GM12878 (cell line): ENCODE data around the gene BICRAL. TPM values are rescaled to one million over a fixed set of nuclear protein-coding genes. Genes with fewer than 3 reads are reported as not detected.
A peak's percentile ranks its signal among the peaks of the same experiment; 100 is the strongest.
"Not testable (repeated sequence)": the region's sequence is repeated elsewhere in the genome, so short reads cannot be mapped to it uniquely, and the experiment has no call there.

Experiments
- ATAC-seq: fragments of 200-7000 bp; cut with Tn5 transposase; 3 replicates; pipeline ENCODE4 v1.9.1; 2020; ENCODE audit warnings: mild to moderate bottlenecking, moderate library complexity
- BruUV-seq: library from RNA; stranded (reverse); fragments of 400-500 nt; replicated peaks from 2 replicates; lab custom pipeline; 2021; lab: Mats Ljungman, UMichigan
- CTCF ChIA-PET: fragments of 300-600 bp; sonication (Branson Sonifier 250); formaldehyde crosslinking; extraction: SDS; loops from one replicate; lab custom pipeline; 2021; ENCODE audit warnings: inconsistent platforms; lab: Yijun Ruan, JAX
- POLR2A ChIA-PET: fragments of 350-600 bp; formaldehyde crosslinking; extraction: SDS; loops from one replicate; lab custom pipeline; 2021; ENCODE audit warnings: inconsistent platforms; lab: Charles Lee
- RAD21 ChIA-PET: fragments of 300-600 bp; sonication (Branson Sonifier 250); formaldehyde crosslinking; loops from one replicate; lab custom pipeline; 2023; ENCODE audit warnings: antibody characterized with exemption; ENCODE audit not compliant: unreplicated experiment; lab: Charles Lee
- SMC1A ChIA-PET: fragments of 300-600 bp; sonication (Branson Sonifier 250); formaldehyde crosslinking; loops from one replicate; lab custom pipeline; 2023; ENCODE audit not compliant: unreplicated experiment, uncharacterized antibody; lab: Charles Lee
- DNase-seq: peaks from one replicate; pipeline ENCODE4 v3.0.0-alpha.2; 2011; ENCODE audit warnings: low read depth, low spot score
- FAIRE-seq: peaks from 3 replicates; lab custom pipeline; 2011; peaks lifted over from hg19 to GRCh38; lab: Jason Lieb, UNC
- H2AFZ ChIP-seq: 2 replicates; pipeline ENCODE4 v1.6.0; 2011; ENCODE audit warnings: low read depth, low read length, control low read depth; ENCODE audit not compliant: control insufficient read depth
- H3K27ac ChIP-seq: 2 replicates; pipeline ENCODE4 v1.5.1; 2011; ENCODE audit warnings: control low read depth; ENCODE audit not compliant: control insufficient read depth, insufficient read depth
- H3K27me3 ChIP-seq, 2 experiments: replicated peaks in 1 of 2; 2 replicates each; pipeline versions ENCODE4 v1.6.0 to v1.6.1; 2011; ENCODE audit warnings: low read length in 1 of 2; ENCODE audit not compliant: control insufficient read depth in 2 of 2, insufficient read depth in 2 of 2
- H3K36me3 ChIP-seq, 2 experiments: 2 replicates each; pipeline ENCODE4 v1.5.1; 2011; ENCODE audit warnings: low read length in 1 of 2; ENCODE audit not compliant: control insufficient read depth in 2 of 2, insufficient read depth in 2 of 2
- H3K4me1 ChIP-seq: 2 replicates; pipeline ENCODE4 v1.6.1; 2011; ENCODE audit warnings: mild to moderate bottlenecking, low read length, moderate library complexity, mixed read lengths; ENCODE audit not compliant: control insufficient read depth, insufficient read depth
- H3K4me2 ChIP-seq: 2 replicates; pipeline ENCODE4 v1.6.0; 2011; ENCODE audit warnings: control low read depth; ENCODE audit not compliant: control insufficient read depth, insufficient read depth
- H3K4me3 ChIP-seq: fragments of 200-600 bp; sonication (generic); 2 replicates; pipeline ENCODE4 v1.5.1; 2016
- H3K79me2 ChIP-seq: 2 replicates; pipeline ENCODE4 v1.6.0; 2011; ENCODE audit warnings: low read length; ENCODE audit not compliant: control insufficient read depth, insufficient read depth
- H3K9ac ChIP-seq: 2 replicates; pipeline ENCODE4 v1.8.0; 2011; ENCODE audit warnings: low read length, control low read depth, mixed read lengths; ENCODE audit not compliant: control insufficient read depth, insufficient read depth
- H3K9me3 ChIP-seq: replicated peaks from 3 replicates; pipeline ENCODE4 v1.5.1; 2011; ENCODE audit warnings: mild to moderate bottlenecking, low read length; ENCODE audit not compliant: control insufficient read depth, insufficient read depth
- H4K20me1 ChIP-seq: 2 replicates; pipeline ENCODE4 v1.6.0; 2011; ENCODE audit not compliant: control insufficient read depth, insufficient read depth
- ASH2L ChIP-seq: fragments of 300-600, 200-600 bp; sonication (generic); IDR thresholded peaks from 2 replicates; pipeline ENCODE4 v1.6.1; 2017; ENCODE audit warnings: low read depth, mild to moderate bottlenecking, borderline replicate concordance
- ETV6 ChIP-seq, 2 experiments: fragments of 450-650 bp in 1 of 2; IDR thresholded peaks in 1 of 2; conservative IDR thresholded peaks in 1 of 2; 2 replicates each; pipeline ENCODE4 v1.6.1; 2014; ENCODE audit warnings: antibody characterized with exemption in 1 of 2, borderline replicate concordance in 1 of 2, low read depth in 1 of 2, mild to moderate bottlenecking in 1 of 2, moderate library complexity in 1 of 2
- HDGF ChIP-seq: fragments of 450-650 bp; IDR thresholded peaks from 2 replicates; pipeline ENCODE4 v1.6.1; 2016; ENCODE audit warnings: antibody characterized with exemption
- IKZF1 ChIP-seq: fragments of 450-650 bp; conservative IDR thresholded peaks from 2 replicates; pipeline ENCODE4 v1.6.1; 2017; ENCODE audit warnings: antibody characterized with exemption, mild to moderate bottlenecking
- IKZF2 ChIP-seq, 2 experiments: fragments of 450-650 bp; IDR thresholded peaks; 2 replicates each; pipeline ENCODE4 v1.6.1; 2017; ENCODE audit warnings: mild to moderate bottlenecking in 2 of 2, moderate library complexity in 2 of 2
- IRF4 ChIP-seq: IDR thresholded peaks from 2 replicates; pipeline ENCODE4 v1.6.1; 2011; ENCODE audit warnings: low read depth, low read length
- JUNB ChIP-seq: IDR thresholded peaks from 2 replicates; pipeline ENCODE4 v1.6.1; 2016; ENCODE audit warnings: antibody characterized with exemption, mild to moderate bottlenecking
- MLLT1 ChIP-seq: fragments of 450-650 bp; IDR thresholded peaks from 2 replicates; pipeline ENCODE4 v1.6.1; 2016; ENCODE audit warnings: mild to moderate bottlenecking
- MTA2 ChIP-seq: fragments of 450-650 bp; IDR thresholded peaks from 2 replicates; pipeline ENCODE4 v1.6.1; 2016; ENCODE audit warnings: low read depth, mild to moderate bottlenecking, moderate library complexity
- POLR2A ChIP-seq: IDR thresholded peaks from 2 replicates; pipeline ENCODE4 v1.6.1; 2011; ENCODE audit warnings: low read depth, mild to moderate bottlenecking, low read length
- POU2F2 ChIP-seq: IDR thresholded peaks from 3 replicates; pipeline ENCODE4 v1.6.1; 2011; ENCODE audit warnings: low read depth, mild to moderate bottlenecking, low read length, borderline replicate concordance
- SMARCA5 ChIP-seq: fragments of 450-650 bp; IDR thresholded peaks from 2 replicates; pipeline ENCODE4 v1.6.1; 2017; ENCODE audit warnings: mild to moderate bottlenecking
- YY1 ChIP-seq: IDR thresholded peaks from 2 replicates; pipeline ENCODE4 v1.6.1; 2011; ENCODE audit warnings: low read depth, mild to moderate bottlenecking, low read length
- ZNF384 ChIP-seq: IDR thresholded peaks from 2 replicates; pipeline ENCODE4 v1.6.1; 2012; ENCODE audit warnings: low read depth, mild to moderate bottlenecking, low read length, improper control_type of control experiment, borderline replicate concordance
- WGBS: methylation state at CpG from one replicate; pipeline ENCODE4 v1.1.6; 2016; ENCODE audit warnings: low lambda C conversion rate; ENCODE audit not compliant: insufficient replicate concordance, insufficient coverage; ENCODE audit errors: missing lambda C conversion rate; 5-methylcytosine and 5-hydroxymethylcytosine counted together
- in situ Hi-C: fragments of 300-500 bp; cut with MboI; formaldehyde crosslinking; loops from 9 replicates; pipeline ENCODE4 v1.14.3; 2018; ENCODE audit warnings: mixed read lengths
- intact Hi-C: fragments of 100-400 bp; cut with micrococcal nuclease; formaldehyde crosslinking; loops from one replicate; pipeline ENCODE4 v1.14.2; 2022; ENCODE audit not compliant: unreplicated experiment
- polyA plus RNA-seq, 11 experiments: library from polyadenylated mRNA; depleted of rRNA in 4 of 11; unstranded in 6 of 11; stranded (reverse) in 5 of 11; fragments of >200 nt; fragmentation: Nextera tagmentation in 4 of 11; fragmentation: Illumina TruSeq in 1 of 11; extraction: Ambion mirVana in 4 of 11; extraction: Trizol in 1 of 11; gene quantifications; 1 replicate in 1 of 11; 2 replicates in 10 of 11; pipeline versions ENCODE4 v1.2.1 to v1.2.3, GENCODE V29; 2011 to 2016; ENCODE audit warnings: inconsistent platforms in 2 of 11, missing spikeins in 2 of 11, low read depth in 1 of 11
- total RNA-seq, 4 experiments: library from RNA; depleted of rRNA in 3 of 4; stranded (reverse); fragments of >200 nt in 3 of 4; fragmentation: Illumina TruSeq in 1 of 4; extraction: Trizol in 1 of 4; gene quantifications; 2 replicates each; pipeline versions ENCODE4 v1.2.1 to v1.2.3, GENCODE V29; 2013 to 2021
- TF ChIP-seq, protein P1 (sequence below): fragments of 450-650 bp; IDR thresholded peaks from 2 replicates; pipeline ENCODE4 v1.6.1; 2016; ENCODE audit warnings: mild to moderate bottlenecking
- TF ChIP-seq, protein P2 (sequence below): fragments of 450-650 bp; IDR thresholded peaks from 2 replicates; pipeline ENCODE4 v1.6.1; 2017; ENCODE audit warnings: mild to moderate bottlenecking, low read depth, inconsistent platforms; ENCODE audit not compliant: poor library complexity, severe bottlenecking
- TF ChIP-seq, protein P3 (sequence below): fragments of 450-650 bp; IDR thresholded peaks from 2 replicates; pipeline ENCODE4 v1.6.1; 2017; ENCODE audit warnings: low read depth, mild to moderate bottlenecking, moderate library complexity

BICRAL gene
- total and polyA plus RNA-seq, 10 of the 15 experiments (the other 5 are each of a cell fraction or from before 2014, with no cell fraction given), result 1.9 to 16.6 (median 8.5) TPM

- RAD21 ChIA-PET, result interaction anchor here (0.6 to 17.0 kb wide), 7 partner anchors 11 to 1441 kb away, joined by 3 to 227 read pairs (median 4); partner anchors contain the start of genes RPL7L1 and TBCC
- Histone ChIP-seq H2AFZ (peak overlapping the region; percentile 37; the same call in 1 of the 2 replicates), H3K9ac (peak overlapping the region; percentile 73), H3K79me2 (peaks cover 33% of the 10 kb centered on the region), H3K4me2 (peak overlapping the region; percentile 97), H3K27ac (peak overlapping the region; percentile 99), H3K4me1 (peaks cover 81% of the 10 kb centered on the region), H3K4me3 (peak overlapping the region; percentile 61; the same call in 1 of the 2 replicates)
- H3K36me3 ChIP-seq, H3K27me3 ChIP-seq, in situ Hi-C loops, H3K9me3 ChIP-seq, H4K20me1 ChIP-seq: not testable (repeated sequence)
- POLR2A ChIA-PET, result interaction anchor here (0.7 to 8.8 kb wide), 7 partner anchors 10 to 154 kb away, joined by 3 to 140 read pairs (median 6); partner anchors contain the start of genes CNPY3 and TBCC
- intact Hi-C loops, result loop anchor here (10.0 kb wide), 1 partner anchor 610 kb away; no protein-coding TSS in a partner anchor
- peak; percentile 70 for ATAC-seq
- under 1% methylated on average over 10 of the region's 10 CpGs for WGBS
- SMC1A ChIA-PET, result interaction anchor here (0.7 to 8.5 kb wide), 7 partner anchors 13 to 49 kb away, joined by 3 to 62 read pairs (median 6); no protein-coding TSS in a partner anchor
- CTCF ChIA-PET, result interaction anchor here (1.2 to 1.5 kb wide), 4 partner anchors 10 to 96 kb away, joined by 3 to 4 read pairs (median 3); partner anchors contain the start of gene TBCC
- TSS peak; percentile 86 for BruUV-seq
- peak; percentile 44 for FAIRE-seq
- peak; percentile 83 for DNase-seq
- TF ChIP-seq POU2F2 (peak; percentile 41; the same call in 1 of the 3 replicates), POLR2A (peak; percentile 45; the same call in 1 of the 2 replicates), ZNF384 (peak; percentile 56; the same call in 1 of the 2 replicates), JUNB (peak; percentile 51), HDGF (peak; percentile 87; the same call in 1 of the 2 replicates), IKZF2 (IDR thresholded peaks at IDR 0.05) (peak; percentile 93 to 95), MLLT1 (peak; percentile 83), IKZF1 (peak; percentile 94), ASH2L (peak; percentile 94; the same call in 1 of the 2 replicates), ETV6 (conservative IDR thresholded peaks at IDR 0.05 in 1 of 2, IDR thresholded peaks at IDR 0.05 in 1 of 2; ENCODE audit: borderline replicate concordance in 1 of 2, low read depth in 1 of 2) (0 out of 4 replicates have a peak, but pooled peaks of 1 of the 2 experiments have one; percentile 5), IRF4 (0 out of 2 replicates have a peak, but pooled peaks have one; percentile 21), YY1 (peak; percentile 41; the same call in 1 of the 2 replicates), SMARCA5 (peak; percentile 87), MTA2 (peak; percentile 69)
- TF ChIP-seq, protein P1, sequence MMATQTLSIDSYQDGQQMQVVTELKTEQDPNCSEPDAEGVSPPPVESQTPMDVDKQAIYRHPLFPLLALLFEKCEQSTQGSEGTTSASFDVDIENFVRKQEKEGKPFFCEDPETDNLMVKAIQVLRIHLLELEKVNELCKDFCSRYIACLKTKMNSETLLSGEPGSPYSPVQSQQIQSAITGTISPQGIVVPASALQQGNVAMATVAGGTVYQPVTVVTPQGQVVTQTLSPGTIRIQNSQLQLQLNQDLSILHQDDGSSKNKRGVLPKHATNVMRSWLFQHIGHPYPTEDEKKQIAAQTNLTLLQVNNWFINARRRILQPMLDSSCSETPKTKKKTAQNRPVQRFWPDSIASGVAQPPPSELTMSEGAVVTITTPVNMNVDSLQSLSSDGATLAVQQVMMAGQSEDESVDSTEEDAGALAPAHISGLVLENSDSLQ, result peak; percentile 56
- TF ChIP-seq, protein P2, sequence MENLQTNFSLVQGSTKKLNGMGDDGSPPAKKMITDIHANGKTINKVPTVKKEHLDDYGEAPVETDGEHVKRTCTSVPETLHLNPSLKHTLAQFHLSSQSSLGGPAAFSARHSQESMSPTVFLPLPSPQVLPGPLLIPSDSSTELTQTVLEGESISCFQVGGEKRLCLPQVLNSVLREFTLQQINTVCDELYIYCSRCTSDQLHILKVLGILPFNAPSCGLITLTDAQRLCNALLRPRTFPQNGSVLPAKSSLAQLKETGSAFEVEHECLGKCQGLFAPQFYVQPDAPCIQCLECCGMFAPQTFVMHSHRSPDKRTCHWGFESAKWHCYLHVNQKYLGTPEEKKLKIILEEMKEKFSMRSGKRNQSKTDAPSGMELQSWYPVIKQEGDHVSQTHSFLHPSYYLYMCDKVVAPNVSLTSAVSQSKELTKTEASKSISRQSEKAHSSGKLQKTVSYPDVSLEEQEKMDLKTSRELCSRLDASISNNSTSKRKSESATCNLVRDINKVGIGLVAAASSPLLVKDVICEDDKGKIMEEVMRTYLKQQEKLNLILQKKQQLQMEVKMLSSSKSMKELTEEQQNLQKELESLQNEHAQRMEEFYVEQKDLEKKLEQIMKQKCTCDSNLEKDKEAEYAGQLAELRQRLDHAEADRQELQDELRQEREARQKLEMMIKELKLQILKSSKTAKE, result peak; percentile 68
- TF ChIP-seq, protein P3, sequence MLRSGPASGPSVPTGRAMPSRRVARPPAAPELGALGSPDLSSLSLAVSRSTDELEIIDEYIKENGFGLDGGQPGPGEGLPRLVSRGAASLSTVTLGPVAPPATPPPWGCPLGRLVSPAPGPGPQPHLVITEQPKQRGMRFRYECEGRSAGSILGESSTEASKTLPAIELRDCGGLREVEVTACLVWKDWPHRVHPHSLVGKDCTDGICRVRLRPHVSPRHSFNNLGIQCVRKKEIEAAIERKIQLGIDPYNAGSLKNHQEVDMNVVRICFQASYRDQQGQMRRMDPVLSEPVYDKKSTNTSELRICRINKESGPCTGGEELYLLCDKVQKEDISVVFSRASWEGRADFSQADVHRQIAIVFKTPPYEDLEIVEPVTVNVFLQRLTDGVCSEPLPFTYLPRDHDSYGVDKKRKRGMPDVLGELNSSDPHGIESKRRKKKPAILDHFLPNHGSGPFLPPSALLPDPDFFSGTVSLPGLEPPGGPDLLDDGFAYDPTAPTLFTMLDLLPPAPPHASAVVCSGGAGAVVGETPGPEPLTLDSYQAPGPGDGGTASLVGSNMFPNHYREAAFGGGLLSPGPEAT, result peak; percentile 83
These were observed 6.9 kb upstream of the BICRAL start for GRCh38 chr6:42774821-42775487.
